Measurements from ENCODE around the gene WDR70. TPM values are rescaled to one million over a fixed set of nuclear protein-coding genes. Genes with fewer than 3 reads are reported as not detected.

The WDR70 gene
- total and polyA plus RNA-seq, 2 of the 8 experiments (the other 6 are each of a cell fraction or from before 2014, with no cell fraction given) = 10.6 to 37.4 TPM

- H2AFZ ChIP-seq (ENCODE audit: low read length) = no peak overlapping the region
- H3K27ac ChIP-seq (ENCODE audit: low read depth, low read length) = no peak overlapping the region
- no peak overlapping the region for H2BK5ac ChIP-seq (ENCODE audit: low read depth, low read length)
- no peak for DNase-seq (ENCODE audit: low read depth in 1 of 2, low spot score in 2 of 2)
- no peak overlapping the region for H3K4me2 ChIP-seq (ENCODE audit: insufficient read depth in 1 of 2, low read depth in 2 of 2, low read length in 2 of 2)
- no peak overlapping the region for H4K91ac ChIP-seq (replicated peaks; ENCODE audit: insufficient read length, low read length)
- no peak overlapping the region for H2BK20ac ChIP-seq (ENCODE audit: low read length)
- no peak overlapping the region for H3K4ac ChIP-seq (replicated peaks; ENCODE audit: insufficient read length, low read depth, low read length)
- H4K8ac ChIP-seq (ENCODE audit: extremely low read depth, insufficient read depth, low read length) = no peak overlapping the region
- H3K27me3 ChIP-seq (replicated peaks in 1 of 4; ENCODE audit: control insufficient read depth in 3 of 4, extremely low read depth in 1 of 4, insufficient read depth in 3 of 4, low read length in 3 of 4) = no peaks in the 10 kb centered on the region
- TF ChIP-seq CHD1 (IDR thresholded peaks at IDR 0.05; ENCODE audit: low read depth, low read length) = no peak
- no peak for TF ChIP-seq NRF1 (IDR thresholded peaks at IDR 0.05; ENCODE audit: low read depth, low read length)
- no peak for TF ChIP-seq TAF1 (IDR thresholded peaks at IDR 0.05; ENCODE audit: low read depth, low read length)
- no peak for TF ChIP-seq JUN (IDR thresholded peaks at IDR 0.05; ENCODE audit: low read depth, low read length)
- no peak for TF ChIP-seq CTBP2 (IDR thresholded peaks at IDR 0.05; ENCODE audit: borderline replicate concordance, insufficient read depth, insufficient read length, low read length)
- no peak for TF ChIP-seq POLR2A (IDR thresholded peaks at IDR 0.05; ENCODE audit: control extremely low read depth in 1 of 2, low read depth in 2 of 2, low read length in 2 of 2)
- TF ChIP-seq KDM4A (IDR thresholded peaks at IDR 0.05; ENCODE audit: low read depth, low read length, severe bottlenecking) = no peak
- no peak for TF ChIP-seq CREB1 (IDR thresholded peaks at IDR 0.05)
- no peak for TF ChIP-seq SP2 (IDR thresholded peaks at IDR 0.05; ENCODE audit: low read length)
- no peak for TF ChIP-seq POU5F1 (IDR thresholded peaks at IDR 0.05; ENCODE audit: low read depth, low read length)
- TF ChIP-seq GTF2F1 (IDR thresholded peaks at IDR 0.05; ENCODE audit: borderline replicate concordance, low read depth, low read length) = no peak
- no peak for TF ChIP-seq RAD21 (IDR thresholded peaks at IDR 0.05 in 1 of 2, conservative IDR thresholded peaks at IDR 0.05 in 1 of 2; ENCODE audit: low read depth in 2 of 2, low read length in 2 of 2)
- no peak for TF ChIP-seq CHD2 (IDR thresholded peaks at IDR 0.05; ENCODE audit: low read length)
- no peak for TF ChIP-seq RNF2 (IDR thresholded peaks at IDR 0.05; ENCODE audit: borderline replicate concordance, low read depth, low read length, missing control alignments, poor library complexity, severe bottlenecking)
- H3K14ac ChIP-seq (ENCODE audit: insufficient read length) = no peak overlapping the region
- no peaks in the 10 kb centered on the region for H3K23me2 ChIP-seq (ENCODE audit: low read depth, low read length)
- no peaks in the 10 kb centered on the region for H4K20me1 ChIP-seq (replicated peaks in 1 of 2; ENCODE audit: control insufficient read depth in 1 of 2, insufficient read depth in 2 of 2, low read length in 2 of 2)
- H4K5ac ChIP-seq (ENCODE audit: insufficient read length, low read depth, low read length) = no peak overlapping the region
- no peak overlapping the region for H2BK12ac ChIP-seq (ENCODE audit: low read depth, low read length)
- H3K79me2 ChIP-seq (ENCODE audit: control insufficient read depth in 1 of 2, insufficient read depth in 2 of 2, low read length in 2 of 2) = no peaks in the 10 kb centered on the region
- H3K4me3 ChIP-seq (ENCODE audit: extremely low read depth in 1 of 4, insufficient read depth in 2 of 4, low read depth in 3 of 4, low read length in 4 of 4) = no peak overlapping the region
- H2BK15ac ChIP-seq (ENCODE audit: low read length) = no peak overlapping the region
- no peak overlapping the region for H3K18ac ChIP-seq (ENCODE audit: extremely low read depth, low read length)
- no peak overlapping the region for H2AK5ac ChIP-seq (ENCODE audit: low read depth, low read length)
- H3K79me1 ChIP-seq (ENCODE audit: low read depth, low read length) = no peaks in the 10 kb centered on the region
- H3K9ac ChIP-seq (replicated peaks in 1 of 4; ENCODE audit: extremely low read depth in 1 of 4, low read depth in 3 of 4, low read length in 3 of 4) = no peak overlapping the region
- H2BK120ac ChIP-seq (replicated peaks; ENCODE audit: low read depth, low read length) = no peak overlapping the region
- H3K9me3 ChIP-seq (ENCODE audit: insufficient read depth in 2 of 2, low read depth in 1 of 2, low read length in 1 of 2) = no peaks in the 10 kb centered on the region
- no peak overlapping the region for H3K56ac ChIP-seq (replicated peaks; ENCODE audit: insufficient read length, low read depth, low read length)
- no peak for FAIRE-seq
- CTCF ChIA-PET (ENCODE audit: partially characterized antibody) = no interaction called here
- H3K23ac ChIP-seq (ENCODE audit: insufficient read length) = no peak overlapping the region
- POLR2A ChIA-PET (ENCODE audit: partially characterized antibody) = no interaction called here
- H3K4me1 ChIP-seq (replicated peaks in 1 of 4; ENCODE audit: control insufficient read depth in 3 of 4, insufficient read depth in 4 of 4, low read length in 3 of 4) = no peaks in the 10 kb centered on the region
- peaks cover 0 to 2% (median 0%) of the 10 kb centered on the region in 4 experiments; a peak in 3 of 8 replicates for H3K36me3 ChIP-seq (ENCODE audit: control insufficient read depth in 2 of 4, insufficient read depth in 4 of 4, low read length in 3 of 4)
- 87% methylated on average over 5 of the region's 5 CpGs; no CpG with 5 or more reads in 1 of the 2 experiments for WGBS, 2 experiments (ENCODE audit: extremely low coverage in 1 of 2, insufficient coverage in 1 of 2, insufficient read length in 1 of 2, insufficient replicate concordance in 2 of 2, low coverage in 1 of 2, low lambda C conversion rate in 2 of 2, missing lambda C conversion rate in 1 of 2)
These were observed 17.2 kb downstream of the WDR70 start for GRCh38 chr5:37396352-37396751.
